H1 (cell line): ENCODE measurements around the gene FOXL2NB. TPM values are rescaled to one million over a fixed set of nuclear protein-coding genes. Genes with fewer than 3 reads are reported as not detected.

ENCODE experiments used
- ATF2 ChIP-seq: IDR thresholded peaks from 2 replicates; pipeline ENCODE4 v1.6.1; 2012; ENCODE audit warnings: low read length, inconsistent platforms
- CHD2 ChIP-seq: IDR thresholded peaks from 2 replicates; pipeline ENCODE4 v1.6.1; 2012; ENCODE audit warnings: low read length, improper control_type of control experiment
- CTBP2 ChIP-seq: IDR thresholded peaks from 2 replicates; pipeline ENCODE4 v1.7.0; 2011; ENCODE audit warnings: borderline replicate concordance, mild to moderate bottlenecking, moderate library complexity, mixed read lengths, low read length; ENCODE audit not compliant: insufficient read depth, insufficient read length
- KDM5A ChIP-seq: fragments of 200-600 bp; IDR thresholded peaks from 2 replicates; pipeline ENCODE4 v1.7.1; 2012; ENCODE audit warnings: mild to moderate bottlenecking, low read length, inconsistent platforms, mixed read lengths
- SP2 ChIP-seq: IDR thresholded peaks from 2 replicates; pipeline ENCODE4 v1.6.1; 2012; ENCODE audit warnings: mild to moderate bottlenecking, low read length, inconsistent platforms
- polyA plus RNA-seq, 7 experiments: library from polyadenylated mRNA; depleted of rRNA in 3 of 7; stranded (reverse) in 5 of 7; unstranded in 2 of 7; fragments of >200 nt in 5 of 7; fragments of 200-250 nt in 2 of 7; gene quantifications; 1 replicate in 5 of 7; 2 replicates in 1 of 7; 4 replicates in 1 of 7; pipeline versions ENCODE4 v1.2.1 to v1.2.3, GENCODE V29; 2011 to 2013; ENCODE audit warnings: missing spikeins in 2 of 7, mixed read lengths in 2 of 7
- total RNA-seq: library from RNA; stranded (reverse); fragmentation: NEBNext Ultra II Directional; extraction: Animal tissue kit (Norgen Biotek cat#: 25700); gene quantifications from 2 replicates; pipeline ENCODE4 v1.2.1, GENCODE V29; 2021

The FOXL2NB gene
- total and polyA plus RNA-seq, 2 of the 8 experiments (the other 6 are each of a cell fraction or from before 2014, with no cell fraction given): 5.4 to 7.3 TPM

GRCh38 chr3:138901567-138901966, 45.5 kb upstream of the FOXL2NB start (continued):
- TF ChIP-seq ATF2 (no peak), CHD2 (no peak), CTBP2 (no peak), SP2 (no peak), KDM5A (no peak)
